ENCODE results near the gene PROS1.

- TF ChIP-seq, protein P1, sequence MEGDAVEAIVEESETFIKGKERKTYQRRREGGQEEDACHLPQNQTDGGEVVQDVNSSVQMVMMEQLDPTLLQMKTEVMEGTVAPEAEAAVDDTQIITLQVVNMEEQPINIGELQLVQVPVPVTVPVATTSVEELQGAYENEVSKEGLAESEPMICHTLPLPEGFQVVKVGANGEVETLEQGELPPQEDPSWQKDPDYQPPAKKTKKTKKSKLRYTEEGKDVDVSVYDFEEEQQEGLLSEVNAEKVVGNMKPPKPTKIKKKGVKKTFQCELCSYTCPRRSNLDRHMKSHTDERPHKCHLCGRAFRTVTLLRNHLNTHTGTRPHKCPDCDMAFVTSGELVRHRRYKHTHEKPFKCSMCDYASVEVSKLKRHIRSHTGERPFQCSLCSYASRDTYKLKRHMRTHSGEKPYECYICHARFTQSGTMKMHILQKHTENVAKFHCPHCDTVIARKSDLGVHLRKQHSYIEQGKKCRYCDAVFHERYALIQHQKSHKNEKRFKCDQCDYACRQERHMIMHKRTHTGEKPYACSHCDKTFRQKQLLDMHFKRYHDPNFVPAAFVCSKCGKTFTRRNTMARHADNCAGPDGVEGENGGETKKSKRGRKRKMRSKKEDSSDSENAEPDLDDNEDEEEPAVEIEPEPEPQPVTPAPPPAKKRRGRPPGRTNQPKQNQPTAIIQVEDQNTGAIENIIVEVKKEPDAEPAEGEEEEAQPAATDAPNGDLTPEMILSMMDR (IDR thresholded peaks at IDR 0.05; ENCODE audit: low read depth, low read length), result no peak
- TF ChIP-seq POLR2A (IDR thresholded peaks at IDR 0.05; ENCODE audit: extremely low read depth, insufficient read length), result no peak
- TF ChIP-seq MAX (IDR thresholded peaks at IDR 0.05; ENCODE audit: low read depth, low read length), result no peak
- TF ChIP-seq MYC (IDR thresholded peaks at IDR 0.05; ENCODE audit: low read depth, low read length), result no peak
Measured at GRCh38 chr3:94001191-94001590, 27.5 kb upstream of the PROS1 start.

All from NB4 (cell line).